Fibroblast of villous mesenchyme (primary cell): ENCODE data around the gene ZDHHC12. TPM values are rescaled to one million over a fixed set of nuclear protein-coding genes. Genes with fewer than 3 reads are reported as not detected.

Experiments used
- DNase-seq: peaks from one replicate; pipeline ENCODE4 v3.0.0-alpha.2; 2010; ENCODE audit warnings: low read depth
- H3K4me3 ChIP-seq: 2 replicates; pipeline ENCODE4 v1.5.1; 2011; ENCODE audit warnings: low read depth, mild to moderate bottlenecking, low read length
- CTCF ChIP-seq: IDR thresholded peaks from 2 replicates; pipeline ENCODE4 v1.5.1; 2012; ENCODE audit warnings: low read depth, mild to moderate bottlenecking, low read length; ENCODE audit not compliant: insufficient read depth
- total RNA-seq: library from RNA; depleted of rRNA; stranded (reverse); fragments of >200 nt; gene quantifications from 2 replicates; pipeline ENCODE4 v1.2.3, GENCODE V29; 2012

The ZDHHC12 gene
- total RNA-seq, 1 donor: 30.7 TPM

- peak overlapping the region; percentile 44 for H3K4me3 ChIP-seq
- DNase-seq: peak; percentile 65
- no peak for TF ChIP-seq CTCF
These were observed 38.1 kb downstream of the ZDHHC12 start for GRCh38 chr9:128685636-128686489.

- H3K4me3 ChIP-seq: peak overlapping the region; percentile 69
- DNase-seq: peak; percentile 72
- TF ChIP-seq CTCF: no peak
These were observed 39.4 kb downstream of the ZDHHC12 start for GRCh38 chr9:128684325-128685199.

- TF ChIP-seq CTCF: no peak
- no peak for DNase-seq
- peak overlapping the region; percentile 69 for H3K4me3 ChIP-seq
These were observed 39.9 kb downstream of the ZDHHC12 start for GRCh38 chr9:128684065-128684324.

GRCh38 chr9:128683340-128684064, 40.4 kb downstream of the ZDHHC12 start:
- DNase-seq: peak; percentile 77
- peak overlapping the region; percentile 69 for H3K4me3 ChIP-seq
- no peak for TF ChIP-seq CTCF

GRCh38 chr9:128677794-128678193, 46.1 kb downstream of the ZDHHC12 start:
- no peak overlapping the region for H3K4me3 ChIP-seq
- TF ChIP-seq CTCF: no peak
- DNase-seq: no peak

GRCh38 chr9:128675382-128675781, 48.5 kb downstream of the ZDHHC12 start:
- DNase-seq: no peak
- TF ChIP-seq CTCF: no peak

More at GRCh38 chr9:128675382-128675781, 48.5 kb downstream of the ZDHHC12 start:
- H3K4me3 ChIP-seq: no peak overlapping the region
